Colonic mucosa (tissue), 4 donors: ENCODE measurements around the gene SLC9C2. TPM values are rescaled to one million over a fixed set of nuclear protein-coding genes. Genes with fewer than 3 reads are reported as not detected.
A peak's percentile ranks its signal among the peaks of the same experiment; 100 is the strongest.

Source experiments
- DNase-seq: peaks from one replicate; pipeline ENCODE4 v3.0.0-alpha.2; 2020
- H3K27ac ChIP-seq: fragments of 200-600 bp; one replicate; pipeline ENCODE4 v1.8.0; 2021
- H3K27me3 ChIP-seq: fragments of 200-600 bp; one replicate; pipeline ENCODE4 v1.8.0; 2021
- H3K36me3 ChIP-seq: fragments of 200-600 bp; one replicate; pipeline ENCODE4 v1.8.0; 2021
- H3K4me1 ChIP-seq: fragments of 200-600 bp; one replicate; pipeline ENCODE4 v1.8.0; 2021; ENCODE audit warnings: mild to moderate bottlenecking
- H3K4me3 ChIP-seq: fragments of 200-600 bp; one replicate; pipeline ENCODE4 v1.8.0; 2021
- H3K9ac ChIP-seq, 2 donors: one replicate each; pipeline ENCODE4 v1.7.0; 2013; ENCODE audit warnings: control low read depth in 2 of 2, low read depth in 2 of 2, low read length in 2 of 2
- H3K9me3 ChIP-seq: fragments of 200-600 bp; one replicate; pipeline ENCODE4 v1.8.0; 2021
- CTCF ChIP-seq: fragments of 200-600 bp; IDR thresholded peaks from one replicate; pipeline ENCODE4 v1.8.0; 2022; ENCODE audit warnings: antibody characterized with exemption, mild to moderate bottlenecking
- intact Hi-C: fragments of 100-400 bp; cut with DNase I; formaldehyde crosslinking; loops from one replicate; pipeline ENCODE4 v1.14.1; 2022
- total RNA-seq, 2 donors: library from RNA; stranded (reverse); fragmentation: NEBNext Ultra II Directional in 1 of 2; extraction: Animal tissue kit (Norgen Biotek cat#: 25700) in 1 of 2; gene quantifications; one replicate each; pipeline ENCODE4 v1.2.1, GENCODE V29; 2021
- donor health status: healthy.
- donor health status: DM: no; HTN: no; CAD: no.
- donor health status: DM: no; HTN: no; CAD: no.

The SLC9C2 gene
- total RNA-seq, 2 donors from 2014 or later = not detected

- no peaks in the 10 kb centered on the region for H3K36me3 ChIP-seq
- H3K4me3 ChIP-seq = no peak overlapping the region
- peak; percentile 34 for TF ChIP-seq CTCF
- no peaks in the 10 kb centered on the region for H3K4me1 ChIP-seq
- no peak overlapping the region for H3K27ac ChIP-seq
- DNase-seq = peak; percentile 81
- no peaks in the 10 kb centered on the region for H3K9me3 ChIP-seq
- no peaks in the 10 kb centered on the region for H3K27me3 ChIP-seq
- H3K9ac ChIP-seq = no peak overlapping the region
- intact Hi-C loops = loop anchor here (5.0 kb wide), 1 partner anchor 74 kb away; no protein-coding TSS in a partner anchor
Observed at GRCh38 chr1:173506437-173506836, 96.4 kb downstream of the SLC9C2 start.

GRCh38 chr1:173505391-173505790, 97.5 kb downstream of the SLC9C2 start:
- TF ChIP-seq CTCF = no peak
- intact Hi-C loops = loop anchor here (5.0 kb wide), 1 partner anchor 73 kb away; no protein-coding TSS in a partner anchor
- no peak overlapping the region for H3K4me3 ChIP-seq
- H3K27ac ChIP-seq = no peak overlapping the region
- H3K27me3 ChIP-seq = no peaks in the 10 kb centered on the region
- H3K4me1 ChIP-seq = no peaks in the 10 kb centered on the region
- H3K9ac ChIP-seq = no peak overlapping the region
- no peak for DNase-seq
- no peaks in the 10 kb centered on the region for H3K36me3 ChIP-seq
- H3K9me3 ChIP-seq = no peaks in the 10 kb centered on the region

- Histone ChIP-seq H3K27ac (no peak overlapping the region), H3K9me3 (no peaks in the 10 kb centered on the region), H3K4me3 (no peak overlapping the region), H3K4me1 (no peaks in the 10 kb centered on the region), H3K27me3 (no peaks in the 10 kb centered on the region), H3K36me3 (no peaks in the 10 kb centered on the region), H3K9ac (no peak overlapping the region)
- no peak for DNase-seq
- no peak for TF ChIP-seq CTCF
- intact Hi-C loops = no loop called here
Observed at GRCh38 chr1:173504268-173504667, 98.6 kb downstream of the SLC9C2 start.

GRCh38 chr1:173503391-173503790, 99.5 kb downstream of the SLC9C2 start:
- Histone ChIP-seq H3K36me3 (no peaks in the 10 kb centered on the region), H3K9me3 (no peaks in the 10 kb centered on the region), H3K4me1 (no peaks in the 10 kb centered on the region), H3K4me3 (no peak overlapping the region), H3K27ac (no peak overlapping the region), H3K27me3 (no peaks in the 10 kb centered on the region), H3K9ac (no peak overlapping the region)
- intact Hi-C loops = no loop called here
- DNase-seq = no peak
- no peak for TF ChIP-seq CTCF

- no peaks in the 10 kb centered on the region for H3K27me3 ChIP-seq
Observed at GRCh38 chr1:173502104-173502503, 100.8 kb downstream of the SLC9C2 start.

More at GRCh38 chr1:173502104-173502503, 100.8 kb downstream of the SLC9C2 start:
- Histone ChIP-seq H3K36me3 (no peaks in the 10 kb centered on the region), H3K9me3 (no peaks in the 10 kb centered on the region), H3K27ac (no peak overlapping the region), H3K4me3 (no peak overlapping the region), H3K9ac (no peak overlapping the region), H3K4me1 (no peaks in the 10 kb centered on the region)
- no peak for DNase-seq
- intact Hi-C loops = no loop called here
- TF ChIP-seq CTCF = no peak
